IPS-20b (cell line): ENCODE measurements around the gene CYP2R1.

ENCODE experiments used
- H3K27ac ChIP-seq: one replicate; pipeline ENCODE4 v1.5.1; 2013; ENCODE audit warnings: low read length
- H3K27me3 ChIP-seq: 2 replicates; pipeline ENCODE4 v1.6.1; 2013; ENCODE audit warnings: mild to moderate bottlenecking, low read length, inconsistent platforms; ENCODE audit not compliant: insufficient read depth
- H3K36me3 ChIP-seq: 2 replicates; pipeline ENCODE4 v1.6.1; 2013; ENCODE audit warnings: low read depth, mild to moderate bottlenecking, inconsistent platforms, low read length, moderate library complexity; ENCODE audit not compliant: insufficient read depth
- H3K4me1 ChIP-seq: 2 replicates; pipeline ENCODE4 v1.6.1; 2013; ENCODE audit warnings: mild to moderate bottlenecking, control low read depth, inconsistent platforms, low read length, moderate library complexity; ENCODE audit not compliant: insufficient read depth
- H3K4me3 ChIP-seq: 2 replicates; pipeline ENCODE4 v1.5.1; 2013; ENCODE audit warnings: mild to moderate bottlenecking, low read length, inconsistent platforms
- H3K9ac ChIP-seq: 2 replicates; pipeline ENCODE4 v1.6.1; 2013; ENCODE audit warnings: low read depth, mild to moderate bottlenecking, inconsistent platforms, low read length, moderate library complexity
- H3K9me3 ChIP-seq: 2 replicates; pipeline ENCODE4 v1.6.1; 2013; ENCODE audit warnings: mild to moderate bottlenecking, low read depth, low read length, inconsistent platforms; ENCODE audit not compliant: insufficient read depth

CYP2R1 gene

DNA sequence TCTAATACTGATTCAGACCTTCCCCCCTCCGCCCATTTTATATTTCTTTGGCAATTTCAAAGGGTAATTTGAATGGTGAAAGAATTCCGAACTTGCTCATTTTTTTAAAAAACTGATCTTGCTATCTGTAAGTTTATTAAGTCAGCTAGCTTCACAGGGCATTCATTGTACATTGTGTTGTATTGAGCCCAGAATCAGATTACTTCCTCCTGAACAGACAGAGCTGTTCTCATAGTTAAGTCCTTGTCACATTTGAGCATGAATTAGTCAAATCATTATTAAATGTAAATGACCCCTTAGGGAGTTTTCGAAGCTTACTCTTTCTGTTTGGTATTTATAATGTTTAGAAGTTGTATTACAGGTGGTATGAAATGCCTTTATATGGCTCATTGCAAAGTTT is 34.4 kb downstream of the CYP2R1 start:
- Histone ChIP-seq H3K4me3 (no peak overlapping the region), H3K9ac (no peak overlapping the region), H3K36me3 (no peaks in the 10 kb centered on the region)

DNA sequence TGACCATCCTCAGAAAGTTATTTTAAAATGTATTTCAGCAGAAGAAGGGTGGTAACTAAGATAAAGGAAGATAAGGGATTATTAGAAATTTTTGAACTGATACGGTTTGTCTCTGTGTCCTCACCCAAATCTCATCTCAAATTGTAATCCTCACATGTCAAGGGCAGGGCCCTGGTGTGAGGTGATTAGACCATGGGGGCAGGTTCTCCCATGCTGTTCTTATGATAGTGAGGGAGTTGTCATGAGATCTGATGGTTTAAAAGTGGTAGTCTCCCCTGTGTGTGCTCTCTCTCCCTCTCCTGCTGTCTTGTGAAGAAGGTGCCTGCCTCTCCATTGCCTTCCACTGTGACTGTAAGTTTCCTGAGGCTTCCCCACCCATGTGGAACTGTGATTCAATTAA is 36.1 kb downstream of the CYP2R1 start:
- no peaks in the 10 kb centered on the region for H3K4me1 ChIP-seq
- no peak overlapping the region for H3K9ac ChIP-seq
- no peak overlapping the region for H3K27ac ChIP-seq
- no peaks in the 10 kb centered on the region for H3K36me3 ChIP-seq
- H3K4me3 ChIP-seq = no peak overlapping the region
- H3K9me3 ChIP-seq = no peaks in the 10 kb centered on the region
- H3K27me3 ChIP-seq = no peaks in the 10 kb centered on the region

More for the DNA sequence above, 34.4 kb downstream of the CYP2R1 start:
- Histone ChIP-seq H3K9me3 (no peaks in the 10 kb centered on the region), H3K4me1 (no peaks in the 10 kb centered on the region), H3K27ac (no peak overlapping the region), H3K27me3 (no peaks in the 10 kb centered on the region)

DNA sequence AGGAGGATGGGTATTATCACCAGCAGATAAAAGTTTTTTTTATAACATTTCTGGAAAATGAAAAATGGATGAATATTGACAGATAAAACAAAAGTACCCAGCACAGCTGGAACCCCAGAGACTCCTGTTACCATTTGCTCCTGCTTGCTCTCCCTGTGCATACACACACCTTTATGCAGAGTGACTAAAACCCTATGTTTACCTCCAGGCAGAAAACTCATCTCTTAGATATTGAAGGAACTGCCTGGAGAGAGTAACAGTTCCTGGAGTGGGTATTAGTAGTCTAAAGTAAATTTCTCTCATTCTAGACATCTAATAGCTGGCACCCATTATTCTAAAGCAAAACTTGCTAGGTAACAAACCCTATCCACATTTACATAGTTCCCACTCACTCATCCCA is 38.0 kb downstream of the CYP2R1 start:
- Histone ChIP-seq H3K4me1 (no peaks in the 10 kb centered on the region), H3K9me3 (no peaks in the 10 kb centered on the region), H3K9ac (no peak overlapping the region), H3K27me3 (no peaks in the 10 kb centered on the region), H3K4me3 (no peak overlapping the region), H3K27ac (no peak overlapping the region), H3K36me3 (no peaks in the 10 kb centered on the region)

DNA sequence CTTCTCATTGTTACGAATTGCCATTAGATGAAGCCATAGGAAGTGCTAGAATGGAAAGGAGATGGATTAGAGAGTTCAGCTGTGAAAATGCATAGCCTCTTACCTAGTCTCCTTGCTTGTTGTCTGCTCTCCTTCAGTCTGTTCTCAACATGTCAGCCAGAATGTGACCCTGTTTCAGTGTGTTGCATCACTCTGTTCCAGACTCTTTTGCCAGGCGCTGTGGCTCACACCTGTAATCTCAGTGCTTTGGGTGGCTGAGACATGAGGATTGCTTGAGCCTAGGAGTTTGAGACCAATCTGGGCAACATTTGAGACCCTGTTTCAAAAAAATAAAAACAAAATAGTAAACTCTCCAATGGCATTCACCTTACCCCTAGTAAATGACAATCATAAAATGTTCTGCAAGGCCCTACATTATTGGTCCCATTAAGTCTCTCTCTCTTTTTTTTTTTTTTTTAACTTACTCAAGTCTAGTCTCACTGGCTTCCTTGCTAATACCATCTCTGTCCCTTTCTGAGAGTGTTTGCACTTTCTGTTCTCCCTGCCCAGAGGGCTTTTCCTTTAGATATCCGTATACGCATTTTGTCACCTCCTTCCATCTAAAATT is 39.4 kb downstream of the CYP2R1 start:
- H3K4me1 ChIP-seq = no peaks in the 10 kb centered on the region
- no peak overlapping the region for H3K27ac ChIP-seq
- H3K27me3 ChIP-seq = no peaks in the 10 kb centered on the region
- H3K9me3 ChIP-seq = no peaks in the 10 kb centered on the region
- no peak overlapping the region for H3K9ac ChIP-seq
- no peaks in the 10 kb centered on the region for H3K36me3 ChIP-seq
- no peak overlapping the region for H3K4me3 ChIP-seq

DNA sequence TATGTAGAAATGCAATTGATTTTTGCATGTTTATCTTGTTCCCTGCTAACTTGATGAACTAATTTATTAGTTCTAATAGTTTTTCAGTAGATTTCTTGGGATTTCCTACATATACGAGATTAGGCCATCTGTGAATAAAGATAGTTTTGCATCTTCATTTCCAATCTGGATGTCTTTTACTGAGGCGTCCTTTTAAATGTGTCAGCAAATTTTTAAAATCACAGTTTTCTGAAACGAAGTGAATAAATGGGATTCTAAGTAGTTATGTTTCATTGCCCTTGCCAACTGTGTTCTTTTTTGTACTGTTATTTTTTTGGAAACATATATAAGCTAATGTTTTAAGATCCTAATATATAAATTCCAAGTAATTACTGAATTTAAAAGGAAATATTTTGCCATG is 50.0 kb downstream of the CYP2R1 start:
- Histone ChIP-seq H3K4me3 (no peak overlapping the region), H3K27me3 (no peaks in the 10 kb centered on the region), H3K9ac (no peak overlapping the region), H3K4me1 (no peaks in the 10 kb centered on the region), H3K36me3 (peaks cover 6% of the 10 kb centered on the region), H3K27ac (no peak overlapping the region), H3K9me3 (no peaks in the 10 kb centered on the region)

DNA sequence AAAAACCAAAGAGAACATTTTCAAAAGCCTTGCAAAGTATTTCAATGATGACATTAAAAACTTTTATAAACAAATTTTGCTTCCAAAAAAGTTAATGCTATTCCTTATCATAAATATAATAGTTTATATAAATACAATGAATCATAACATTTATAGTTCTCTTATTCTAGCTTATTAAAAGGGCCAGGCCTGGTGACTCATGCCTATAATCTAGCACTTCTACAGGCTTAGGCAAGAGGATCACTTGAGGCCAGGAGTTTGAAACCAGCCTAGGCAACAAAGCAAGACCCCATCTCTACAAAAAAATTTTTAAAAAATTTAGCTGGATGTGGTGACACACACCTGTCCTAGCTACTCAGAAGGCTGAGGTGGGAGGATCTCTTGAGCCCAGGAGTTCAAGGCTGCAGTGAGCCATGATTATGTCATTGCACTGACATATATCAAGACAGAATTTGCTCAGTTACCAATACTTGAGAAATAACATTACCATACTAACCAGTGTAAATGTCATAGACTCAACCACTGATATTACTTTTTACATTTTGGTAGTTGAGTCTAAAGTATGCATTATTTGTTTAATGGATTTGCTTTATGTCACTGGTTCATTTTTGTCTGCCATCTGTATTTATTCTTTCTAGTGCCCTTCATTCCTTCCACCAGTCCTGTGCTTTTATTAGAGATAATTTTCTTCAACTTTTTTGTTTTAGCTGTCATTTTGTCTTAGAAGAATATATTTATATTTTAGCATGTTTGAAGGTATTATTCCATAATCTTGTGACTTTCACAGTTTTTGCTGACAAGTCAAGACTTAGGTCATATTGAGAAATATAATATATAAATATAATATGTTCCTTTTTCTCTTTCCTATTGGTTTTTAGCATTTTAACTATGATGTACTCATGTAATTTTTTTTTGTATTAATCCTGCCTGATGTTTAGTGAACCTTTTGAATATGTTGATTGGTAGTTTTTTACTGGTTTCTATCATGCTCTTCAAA is 56.2 kb downstream of the CYP2R1 start:
- no peaks in the 10 kb centered on the region for H3K27me3 ChIP-seq
- H3K9ac ChIP-seq = no peak overlapping the region
- H3K4me3 ChIP-seq = no peak overlapping the region
- no peaks in the 10 kb centered on the region for H3K9me3 ChIP-seq
- H3K27ac ChIP-seq = no peak overlapping the region
- H3K36me3 ChIP-seq = no peaks in the 10 kb centered on the region
- H3K4me1 ChIP-seq = no peaks in the 10 kb centered on the region
